ENCODE measurements around the gene LTO1.

Gene LTO1

GRCh38 chr11:69661413-69661715, 13.8 kb downstream of the LTO1 start:
- no CpG with 5 or more reads among the region's 10 CpGs for WGBS, 2 donors (ENCODE audit: extremely low coverage in 2 of 2, insufficient read length in 2 of 2, insufficient replicate concordance in 1 of 2)
- H2BK5ac ChIP-seq (ENCODE audit: low read length), result peak overlapping the region; percentile 9
- H2AFZ ChIP-seq (ENCODE audit: low read length), result no peak overlapping the region
- no peaks in the 10 kb centered on the region for H3K27me3 ChIP-seq (ENCODE audit: control insufficient read depth in 3 of 3, insufficient read depth in 3 of 3, low read depth in 1 of 3, low read length in 3 of 3)
- no peak overlapping the region for H3K27ac ChIP-seq (replicated peaks; ENCODE audit: low read length)
- H2AK5ac ChIP-seq (ENCODE audit: low read depth, low read length), result peak overlapping the region; percentile 3
- no peak for DNase-seq (ENCODE audit: low spot score)
- no peaks in the 10 kb centered on the region for H3K9me3 ChIP-seq (replicated peaks in 1 of 2; ENCODE audit: control insufficient read depth in 2 of 2, insufficient read depth in 1 of 2, low read depth in 1 of 2, low read length in 2 of 2)
- H3K4me3 ChIP-seq (ENCODE audit: low read length in 2 of 2), result no peak overlapping the region
- no peak overlapping the region for H3K14ac ChIP-seq (ENCODE audit: low read length)
- H4K8ac ChIP-seq (ENCODE audit: low read depth, low read length), result no peak overlapping the region
- no peak overlapping the region for H2BK12ac ChIP-seq (ENCODE audit: low read length)
- H2BK15ac ChIP-seq (ENCODE audit: low read length), result peak overlapping the region; percentile 91
- H3K18ac ChIP-seq (ENCODE audit: low read length), result no peak overlapping the region
- H3K4me2 ChIP-seq (ENCODE audit: insufficient read depth, low read length, poor library complexity, severe bottlenecking), result no peak overlapping the region
- H3K23ac ChIP-seq (ENCODE audit: low read depth, low read length, poor library complexity), result no peak overlapping the region
- no peak overlapping the region for H3K9ac ChIP-seq (ENCODE audit: low read depth, low read length, poor library complexity)
- no peak overlapping the region for H3K4ac ChIP-seq (ENCODE audit: low read length)
- peaks cover 9 to 28% of the 10 kb centered on the region in 2 donors for H3K36me3 ChIP-seq (replicated peaks in 1 of 2; ENCODE audit: control insufficient read depth in 2 of 2, insufficient read depth in 2 of 2, low read length in 2 of 2)
- peaks cover 20 to 30% of the 10 kb centered on the region in 2 donors for H3K4me1 ChIP-seq (ENCODE audit: control insufficient read depth in 2 of 2, insufficient read depth in 1 of 2, low read depth in 1 of 2, low read length in 2 of 2)
- H3K79me1 ChIP-seq (ENCODE audit: low read depth, low read length), result no peaks in the 10 kb centered on the region
- no peak overlapping the region for H2BK120ac ChIP-seq (ENCODE audit: low read depth, low read length)
- H4K91ac ChIP-seq (ENCODE audit: low read depth, low read length, poor library complexity), result no peak overlapping the region

- no peak overlapping the region for H3K4me2 ChIP-seq (ENCODE audit: insufficient read depth, low read length, poor library complexity, severe bottlenecking)
- no peak overlapping the region for H3K14ac ChIP-seq (ENCODE audit: low read length)
- no peak overlapping the region for H2BK12ac ChIP-seq (ENCODE audit: low read length)
- no peak overlapping the region for H4K8ac ChIP-seq (ENCODE audit: low read depth, low read length)
- no CpG with 5 or more reads among the region's 4 CpGs for WGBS, 2 donors (ENCODE audit: extremely low coverage in 2 of 2, insufficient read length in 2 of 2, insufficient replicate concordance in 1 of 2)
- H2BK5ac ChIP-seq (ENCODE audit: low read length), result peak overlapping the region; percentile 97
- H3K4me3 ChIP-seq (ENCODE audit: low read length in 2 of 2), result no peak overlapping the region
- H2AK5ac ChIP-seq (ENCODE audit: low read depth, low read length), result peak overlapping the region; percentile 61
- H2BK120ac ChIP-seq (ENCODE audit: low read depth, low read length), result no peak overlapping the region
- H3K9me3 ChIP-seq (replicated peaks in 1 of 2; ENCODE audit: control insufficient read depth in 2 of 2, insufficient read depth in 1 of 2, low read depth in 1 of 2, low read length in 2 of 2), result no peaks in the 10 kb centered on the region
- H2AFZ ChIP-seq (ENCODE audit: low read length), result no peak overlapping the region
- H2BK15ac ChIP-seq (ENCODE audit: low read length), result peak overlapping the region; percentile 71
- no peak overlapping the region for H3K27ac ChIP-seq (replicated peaks; ENCODE audit: low read length)
- H3K4ac ChIP-seq (ENCODE audit: low read length), result no peak overlapping the region
- H3K36me3 ChIP-seq (replicated peaks in 1 of 2; ENCODE audit: control insufficient read depth in 2 of 2, insufficient read depth in 2 of 2, low read length in 2 of 2), result peaks cover 9 to 18% of the 10 kb centered on the region in 2 donors
- H3K23ac ChIP-seq (ENCODE audit: low read depth, low read length, poor library complexity), result no peak overlapping the region
- no peak overlapping the region for H3K9ac ChIP-seq (ENCODE audit: low read depth, low read length, poor library complexity)
- no peaks in the 10 kb centered on the region for H3K27me3 ChIP-seq (ENCODE audit: control insufficient read depth in 3 of 3, insufficient read depth in 3 of 3, low read depth in 1 of 3, low read length in 3 of 3)
- H3K79me1 ChIP-seq (ENCODE audit: low read depth, low read length), result no peaks in the 10 kb centered on the region
- H4K91ac ChIP-seq (ENCODE audit: low read depth, low read length, poor library complexity), result no peak overlapping the region
- H3K4me1 ChIP-seq (ENCODE audit: control insufficient read depth in 2 of 2, insufficient read depth in 1 of 2, low read depth in 1 of 2, low read length in 2 of 2), result peaks cover 20 to 34% of the 10 kb centered on the region in 2 donors
- H3K18ac ChIP-seq (ENCODE audit: low read length), result no peak overlapping the region
- DNase-seq (ENCODE audit: low spot score), result no peak
Observed at GRCh38 chr11:69660001-69660500, 15.1 kb downstream of the LTO1 start.

- Histone ChIP-seq H4K8ac (ENCODE audit: low read depth, low read length) (no peak overlapping the region), H4K91ac (ENCODE audit: low read depth, low read length, poor library complexity) (no peak overlapping the region), H3K4ac (ENCODE audit: low read length) (peak overlapping the region; percentile 66), H2BK120ac (ENCODE audit: low read depth, low read length) (peak overlapping the region; percentile 29), H3K27ac (replicated peaks; ENCODE audit: low read length) (no peak overlapping the region), H2BK5ac (ENCODE audit: low read length) (peak overlapping the region; percentile 97), H3K27me3 (ENCODE audit: control insufficient read depth in 3 of 3, insufficient read depth in 3 of 3, low read depth in 1 of 3, low read length in 3 of 3) (no peaks in the 10 kb centered on the region), H2AK5ac (ENCODE audit: low read depth, low read length) (peak overlapping the region; percentile 61), H3K79me1 (ENCODE audit: low read depth, low read length) (no peaks in the 10 kb centered on the region), H3K36me3 (replicated peaks in 1 of 2; ENCODE audit: control insufficient read depth in 2 of 2, insufficient read depth in 2 of 2, low read length in 2 of 2) (peaks cover 5 to 14% of the 10 kb centered on the region in 2 donors), H3K14ac (ENCODE audit: low read length) (no peak overlapping the region), H3K4me3 (ENCODE audit: low read length in 2 of 2) (no peak overlapping the region), H2BK15ac (ENCODE audit: low read length) (peak overlapping the region; percentile 71), H3K9ac (ENCODE audit: low read depth, low read length, poor library complexity) (no peak overlapping the region), H2AFZ (ENCODE audit: low read length) (no peak overlapping the region), H3K4me1 (ENCODE audit: control insufficient read depth in 2 of 2, insufficient read depth in 1 of 2, low read depth in 1 of 2, low read length in 2 of 2) (peaks cover 20 to 34% of the 10 kb centered on the region in 2 donors), H2BK12ac (ENCODE audit: low read length) (no peak overlapping the region), H3K18ac (ENCODE audit: low read length) (peak overlapping the region; percentile 71), H3K9me3 (replicated peaks in 1 of 2; ENCODE audit: control insufficient read depth in 2 of 2, insufficient read depth in 1 of 2, low read depth in 1 of 2, low read length in 2 of 2) (no peaks in the 10 kb centered on the region), H3K23ac (ENCODE audit: low read depth, low read length, poor library complexity) (no peak overlapping the region), H3K4me2 (ENCODE audit: insufficient read depth, low read length, poor library complexity, severe bottlenecking) (no peak overlapping the region)
- no peak for DNase-seq (ENCODE audit: low spot score)
- no CpG with 5 or more reads among the region's 12 CpGs for WGBS, 2 donors (ENCODE audit: extremely low coverage in 2 of 2, insufficient read length in 2 of 2, insufficient replicate concordance in 1 of 2)
Observed at GRCh38 chr11:69659591-69659990, 15.6 kb downstream of the LTO1 start.

GRCh38 chr11:69658626-69659450, 16.3 kb downstream of the LTO1 start:
- H4K8ac ChIP-seq (ENCODE audit: low read depth, low read length), result peak overlapping the region; percentile 20
- no peaks in the 10 kb centered on the region for H3K27me3 ChIP-seq (ENCODE audit: control insufficient read depth in 3 of 3, insufficient read depth in 3 of 3, low read depth in 1 of 3, low read length in 3 of 3)
- H3K36me3 ChIP-seq (replicated peaks in 1 of 2; ENCODE audit: control insufficient read depth in 2 of 2, insufficient read depth in 2 of 2, low read length in 2 of 2), result peaks cover 3 to 6% of the 10 kb centered on the region in 2 donors
- H4K91ac ChIP-seq (ENCODE audit: low read depth, low read length, poor library complexity), result peak overlapping the region; percentile 31
- H2BK5ac ChIP-seq (ENCODE audit: low read length), result peak overlapping the region; percentile 97
- H2AK5ac ChIP-seq (ENCODE audit: low read depth, low read length), result peak overlapping the region; percentile 61
- peak overlapping the region; percentile 87 for H2AFZ ChIP-seq (ENCODE audit: low read length)
- peak overlapping the region; percentile 71 for H3K18ac ChIP-seq (ENCODE audit: low read length)
- H3K9ac ChIP-seq (ENCODE audit: low read depth, low read length, poor library complexity), result peak overlapping the region; percentile 85
- H3K4me2 ChIP-seq (ENCODE audit: insufficient read depth, low read length, poor library complexity, severe bottlenecking), result peak overlapping the region; percentile 32
- peak overlapping the region; percentile 95 for H3K27ac ChIP-seq (replicated peaks; ENCODE audit: low read length)
- DNase-seq (ENCODE audit: low spot score), result no peak
- H3K14ac ChIP-seq (ENCODE audit: low read length), result no peak overlapping the region
- H3K4me3 ChIP-seq (ENCODE audit: low read length in 2 of 2), result no peak overlapping the region
- H3K4me1 ChIP-seq (ENCODE audit: control insufficient read depth in 2 of 2, insufficient read depth in 1 of 2, low read depth in 1 of 2, low read length in 2 of 2), result peaks cover 20 to 34% of the 10 kb centered on the region in 2 donors
- no CpG with 5 or more reads among the region's 18 CpGs for WGBS, 2 donors (ENCODE audit: extremely low coverage in 2 of 2, insufficient read length in 2 of 2, insufficient replicate concordance in 1 of 2)
- no peaks in the 10 kb centered on the region for H3K79me1 ChIP-seq (ENCODE audit: low read depth, low read length)
- H2BK15ac ChIP-seq (ENCODE audit: low read length), result peak overlapping the region; percentile 77
- no peak overlapping the region for H3K23ac ChIP-seq (ENCODE audit: low read depth, low read length, poor library complexity)
- H2BK120ac ChIP-seq (ENCODE audit: low read depth, low read length), result peak overlapping the region; percentile 29
- no peak overlapping the region for H3K4ac ChIP-seq (ENCODE audit: low read length)
- no peaks in the 10 kb centered on the region for H3K9me3 ChIP-seq (replicated peaks in 1 of 2; ENCODE audit: control insufficient read depth in 2 of 2, insufficient read depth in 1 of 2, low read depth in 1 of 2, low read length in 2 of 2)
- H2BK12ac ChIP-seq (ENCODE audit: low read length), result peak overlapping the region; percentile 73

Measured in neuronal stem cell (in vitro differentiated cells).